Esophagus muscularis mucosa (tissue), 3 donors: Measurements from ENCODE around the gene PARS2.

Experiments used
- CTCF ChIP-seq, 3 experiments: fragments of 200-600 bp in 2 of 3; fragments of 450-650 bp in 1 of 3; sonication (generic) in 2 of 3; IDR thresholded peaks; one replicate each; pipeline ENCODE4 v1.5.1; 2017 to 2019; ENCODE audit warnings: antibody characterized with exemption in 3 of 3, mild to moderate bottlenecking in 2 of 3, moderate library complexity in 1 of 3
- POLR2A ChIP-seq: fragments of 450-650 bp; IDR thresholded peaks from one replicate; pipeline ENCODE4 v1.6.1; 2017; ENCODE audit warnings: antibody characterized with exemption, moderate library complexity, mild to moderate bottlenecking, low read depth

- no peak for TF ChIP-seq CTCF (IDR thresholded peaks at IDR 0.05)
- TF ChIP-seq POLR2A, result no peak
These were observed 26.1 kb downstream of the PARS2 start for GRCh38 chr1:54738244-54738643.
